KMS-11 (cell line): Measurements from ENCODE around the gene ACP6.
A peak's percentile ranks its signal among the peaks of the same experiment; 100 is the strongest.

Experiments
- H2AFZ ChIP-seq: fragments of 200-600 bp; sonication (generic); 2 replicates; pipeline ENCODE4 v1.6.1; 2016; ENCODE audit warnings: antibody characterized with exemption, mixed run types, low read depth
- H3K27ac ChIP-seq: fragments of 200-600 bp; sonication (generic); 2 replicates; pipeline ENCODE4 v1.6.1; 2016; ENCODE audit warnings: mild to moderate bottlenecking, mixed run types
- H3K27me3 ChIP-seq: fragments of 200-600 bp; sonication (generic); 2 replicates; pipeline ENCODE4 v1.6.1; 2017; ENCODE audit warnings: mild to moderate bottlenecking, low read depth, mixed run types, moderate library complexity; ENCODE audit not compliant: insufficient read depth
- H3K36me3 ChIP-seq: fragments of 200-600 bp; sonication (generic); 2 replicates; pipeline ENCODE4 v1.6.1; 2017; ENCODE audit warnings: mild to moderate bottlenecking, mixed run types; ENCODE audit not compliant: insufficient read depth
- H3K4me1 ChIP-seq: fragments of 200-600 bp; sonication (generic); 2 replicates; pipeline ENCODE4 v1.6.1; 2016; ENCODE audit warnings: mild to moderate bottlenecking, low read depth, mixed run types; ENCODE audit not compliant: poor library complexity, severe bottlenecking
- H3K4me2 ChIP-seq: fragments of 200-600 bp; sonication (generic); 2 replicates; pipeline ENCODE4 v1.7.0; 2016; ENCODE audit warnings: mild to moderate bottlenecking, mixed run types
- H3K4me3 ChIP-seq: fragments of 200-600 bp; sonication (generic); IDR thresholded peaks from 2 replicates; pipeline ENCODE4 v1.6.1; 2017; ENCODE audit warnings: low read depth, low read length, mixed read lengths; ENCODE audit not compliant: insufficient read depth
- H3K79me2 ChIP-seq: fragments of 200-600 bp; sonication (generic); 2 replicates; pipeline ENCODE4 v1.6.1; 2016; ENCODE audit warnings: low read depth, mixed run types; ENCODE audit not compliant: insufficient read depth
- H3K9ac ChIP-seq: fragments of 200-600 bp; sonication (generic); 2 replicates; pipeline ENCODE4 v1.6.1; 2016; ENCODE audit warnings: mild to moderate bottlenecking, mixed run types
- H4K20me1 ChIP-seq: fragments of 200-600 bp; sonication (generic); 2 replicates; pipeline ENCODE4 v1.6.1; 2016; ENCODE audit warnings: mild to moderate bottlenecking, mixed run types; ENCODE audit not compliant: insufficient read depth
- CTCF ChIP-seq: fragments of 200-600 bp; sonication (generic); conservative IDR thresholded peaks from 2 replicates; pipeline ENCODE4 v1.6.1; 2017; ENCODE audit warnings: low read depth, mild to moderate bottlenecking, antibody characterized with exemption, low read length, moderate library complexity, mixed read lengths

Gene ACP6

GRCh38 chr1:147670319-147671001, at the start of gene ACP6:
TSS of gene ACP6 (minus strand) at chr1:147670524. CDS start at chr1:147670048, 476 bp downstream.
- Histone ChIP-seq H3K27me3 (no peaks in the 10 kb centered on the region), H3K36me3 (no peaks in the 10 kb centered on the region), H3K4me1 (peaks cover 18% of the 10 kb centered on the region), H3K4me2 (peak within 1 kb of the TSS; percentile 88), H4K20me1 (no peaks in the 10 kb centered on the region), H3K9ac (peak within 1 kb of the TSS; percentile 83), H2AFZ (peak within 1 kb of the TSS; percentile 83), H3K4me3 (peak within 1 kb of the TSS; percentile 100), H3K27ac (peak within 1 kb of the TSS; percentile 73), H3K79me2 (peaks cover 17% of the 10 kb centered on the region; the same call in 1 of the 2 replicates)
- no peak; the same call in 1 of the 2 replicates for TF ChIP-seq CTCF

- Histone ChIP-seq H2AFZ (no peak overlapping the region), H3K79me2 (no peaks in the 10 kb centered on the region), H3K4me2 (no peak overlapping the region), H3K36me3 (no peaks in the 10 kb centered on the region), H3K4me1 (no peaks in the 10 kb centered on the region), H3K27ac (no peak overlapping the region), H3K27me3 (no peaks in the 10 kb centered on the region), H3K4me3 (no peak overlapping the region), H3K9ac (no peak overlapping the region), H4K20me1 (no peaks in the 10 kb centered on the region)
- TF ChIP-seq CTCF: no peak
Measured at GRCh38 chr1:147719711-147720225, 49.4 kb upstream of the ACP6 start.

GRCh38 chr1:147719029-147719698, 48.8 kb upstream of the ACP6 start:
- Histone ChIP-seq H3K9ac (no peak overlapping the region), H3K27ac (no peak overlapping the region), H3K4me3 (no peak overlapping the region), H3K27me3 (no peaks in the 10 kb centered on the region), H3K4me2 (no peak overlapping the region), H3K4me1 (no peaks in the 10 kb centered on the region), H3K79me2 (no peaks in the 10 kb centered on the region), H2AFZ (no peak overlapping the region), H4K20me1 (no peaks in the 10 kb centered on the region), H3K36me3 (no peaks in the 10 kb centered on the region)
- TF ChIP-seq CTCF: no peak

GRCh38 chr1:147717706-147718097, 47.4 kb upstream of the ACP6 start:
- no peak overlapping the region for H3K4me2 ChIP-seq
- no peaks in the 10 kb centered on the region for H4K20me1 ChIP-seq
- no peak for TF ChIP-seq CTCF
- H3K36me3 ChIP-seq: no peaks in the 10 kb centered on the region
- H3K4me1 ChIP-seq: no peaks in the 10 kb centered on the region
- peak overlapping the region; percentile 7 for H3K4me3 ChIP-seq
- H3K79me2 ChIP-seq: no peaks in the 10 kb centered on the region
- H3K9ac ChIP-seq: no peak overlapping the region
- H3K27ac ChIP-seq: no peak overlapping the region
- H2AFZ ChIP-seq: no peak overlapping the region
- H3K27me3 ChIP-seq: no peaks in the 10 kb centered on the region
